ENCODE measurements around the gene MYO18A. TPM values are rescaled to one million over a fixed set of nuclear protein-coding genes. Genes with fewer than 3 reads are reported as not detected.

The MYO18A gene
- total and polyA plus RNA-seq, 9 donors: 23.0 to 53.9 (median 31.7) TPM

DNA sequence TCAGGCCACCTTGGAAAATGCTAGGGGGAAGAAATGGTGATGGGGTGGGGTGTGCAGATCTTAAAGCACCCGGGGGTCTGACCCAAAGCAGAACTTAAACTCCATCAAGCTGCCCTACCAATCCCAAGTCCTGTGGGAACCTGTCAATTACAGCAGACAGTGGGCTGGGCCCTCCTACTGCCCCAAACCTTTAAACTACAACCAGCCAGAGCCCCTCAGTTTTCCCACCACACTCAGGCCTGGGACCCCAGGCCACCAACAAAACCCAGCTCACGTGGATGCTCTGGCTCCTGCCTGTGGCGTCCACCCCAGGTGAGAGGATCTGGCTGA is 2.7 kb downstream of the MYO18A start:
- no peak for DNase-seq
- WGBS, 3 donors: 66 to 74% (median 73%) methylated on average over 3 of the region's 3 CpGs
- Histone ChIP-seq H3K9me3 (no peaks in the 10 kb centered on the region), H3K4me1 (ENCODE audit: insufficient read depth) (peaks cover 21% of the 10 kb centered on the region), H3K36me3 (no peaks in the 10 kb centered on the region), H3K4me3 (no peak overlapping the region), H3K27ac (peak overlapping the region in 1 of 2 donors; percentile 64), H3K27me3 (no peaks in the 10 kb centered on the region)
- TF ChIP-seq, protein P1, sequence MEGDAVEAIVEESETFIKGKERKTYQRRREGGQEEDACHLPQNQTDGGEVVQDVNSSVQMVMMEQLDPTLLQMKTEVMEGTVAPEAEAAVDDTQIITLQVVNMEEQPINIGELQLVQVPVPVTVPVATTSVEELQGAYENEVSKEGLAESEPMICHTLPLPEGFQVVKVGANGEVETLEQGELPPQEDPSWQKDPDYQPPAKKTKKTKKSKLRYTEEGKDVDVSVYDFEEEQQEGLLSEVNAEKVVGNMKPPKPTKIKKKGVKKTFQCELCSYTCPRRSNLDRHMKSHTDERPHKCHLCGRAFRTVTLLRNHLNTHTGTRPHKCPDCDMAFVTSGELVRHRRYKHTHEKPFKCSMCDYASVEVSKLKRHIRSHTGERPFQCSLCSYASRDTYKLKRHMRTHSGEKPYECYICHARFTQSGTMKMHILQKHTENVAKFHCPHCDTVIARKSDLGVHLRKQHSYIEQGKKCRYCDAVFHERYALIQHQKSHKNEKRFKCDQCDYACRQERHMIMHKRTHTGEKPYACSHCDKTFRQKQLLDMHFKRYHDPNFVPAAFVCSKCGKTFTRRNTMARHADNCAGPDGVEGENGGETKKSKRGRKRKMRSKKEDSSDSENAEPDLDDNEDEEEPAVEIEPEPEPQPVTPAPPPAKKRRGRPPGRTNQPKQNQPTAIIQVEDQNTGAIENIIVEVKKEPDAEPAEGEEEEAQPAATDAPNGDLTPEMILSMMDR (IDR thresholded peaks at IDR 0.05): no peak
- no peak for TF ChIP-seq EP300 (IDR thresholded peaks at IDR 0.05)
- no peak for TF ChIP-seq POLR2A (IDR thresholded peaks at IDR 0.05)
- intact Hi-C loops (cut with DNase I): loop anchor here in 1 of 4 donors (2.0 to 10.0 kb wide), 2 partner anchors 29 to 117 kb away; partner anchors contain the start of gene NUFIP2

DNA sequence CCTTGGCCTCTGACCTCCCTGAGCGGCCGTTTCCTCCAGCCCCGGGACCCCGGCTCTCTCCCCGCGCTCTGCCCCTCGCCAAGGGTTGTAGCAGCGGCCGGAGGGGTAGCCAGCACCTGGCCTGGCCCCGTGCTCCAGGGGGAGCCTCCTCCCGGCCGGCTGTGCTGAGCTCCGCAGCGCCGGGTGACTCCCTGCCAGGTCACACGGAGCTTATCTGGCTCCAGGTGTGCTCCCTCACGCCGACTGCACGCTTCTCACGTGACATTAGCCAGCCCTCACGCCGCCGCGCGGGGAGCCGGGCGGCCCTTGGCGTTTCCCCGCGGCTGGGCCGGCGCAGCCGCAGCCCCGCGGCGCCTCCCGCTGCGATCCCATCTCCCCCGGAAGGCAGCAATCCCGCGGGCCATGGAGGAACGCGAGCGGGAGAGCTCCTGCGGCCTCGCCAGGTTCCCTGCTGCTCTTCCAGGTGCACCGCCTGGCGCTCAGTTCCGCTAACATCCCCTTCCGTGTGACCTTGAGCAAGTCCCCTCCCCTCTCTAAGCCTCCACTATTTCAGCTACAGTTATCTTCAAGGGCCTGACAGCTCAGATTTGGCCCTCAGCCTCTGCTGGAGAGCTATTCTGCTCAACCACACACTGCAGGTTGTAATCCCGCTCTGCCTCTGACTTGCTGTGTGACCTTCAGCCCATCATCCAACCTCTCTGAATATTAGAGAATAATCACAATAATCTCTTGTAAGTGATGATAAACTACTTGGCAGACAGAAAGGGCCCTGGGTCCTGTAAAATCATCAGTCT is 3.4 kb downstream of the MYO18A start:
- Histone ChIP-seq H3K9me3 (no peaks in the 10 kb centered on the region), H3K4me3 (peak overlapping the region; percentile 34), H3K27me3 (no peaks in the 10 kb centered on the region), H3K36me3 (no peaks in the 10 kb centered on the region), H3K4me1 (ENCODE audit: insufficient read depth) (peaks cover 21% of the 10 kb centered on the region), H3K27ac (peak overlapping the region; percentile 10 to 64)
- intact Hi-C loops (cut with DNase I): loop anchor here in 1 of 4 donors (2.0 to 10.0 kb wide), 2 partner anchors 28 to 118 kb away; partner anchors contain the start of gene NUFIP2
- TF ChIP-seq, protein P1 (IDR thresholded peaks at IDR 0.05): no peak
- TF ChIP-seq EP300 (IDR thresholded peaks at IDR 0.05): no peak
- no peak for TF ChIP-seq POLR2A (IDR thresholded peaks at IDR 0.05)
- peak; percentile 62 to 83 (median 74) for DNase-seq
- 1% methylated on average over 34 to 51 of the region's 51 CpGs for WGBS, 3 donors

DNA sequence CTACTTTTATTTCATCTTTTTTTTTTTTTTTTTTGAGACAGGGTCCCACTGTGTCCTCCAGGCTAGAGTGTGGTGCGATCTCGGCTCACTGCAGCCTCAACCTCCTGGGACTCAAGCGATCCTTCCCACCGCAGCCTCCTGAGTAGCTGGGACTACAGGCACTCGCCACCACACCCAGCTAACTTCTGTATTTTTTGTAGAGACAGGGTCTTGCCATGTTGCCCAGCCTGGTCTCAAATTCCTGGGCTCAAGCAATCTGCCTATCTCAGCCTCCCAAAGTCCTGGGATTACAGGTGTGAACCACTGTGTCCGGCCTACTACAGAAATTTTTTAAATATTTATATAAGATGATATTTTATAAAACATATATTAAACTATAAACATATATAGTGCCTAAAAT is 4.8 kb downstream of the MYO18A start:
- TF ChIP-seq, protein P1 (IDR thresholded peaks at IDR 0.05): no peak
- TF ChIP-seq EP300 (IDR thresholded peaks at IDR 0.05) (no peak), POLR2A (IDR thresholded peaks at IDR 0.05) (no peak)
- Histone ChIP-seq H3K36me3 (no peaks in the 10 kb centered on the region), H3K27me3 (no peaks in the 10 kb centered on the region), H3K4me3 (no peak overlapping the region), H3K9me3 (no peaks in the 10 kb centered on the region), H3K27ac (no peak overlapping the region), H3K4me1 (ENCODE audit: insufficient read depth) (peaks cover 20% of the 10 kb centered on the region)
- intact Hi-C loops (cut with DNase I): loop anchor here in 1 of 4 donors (10.0 kb wide), 1 partner anchor 119 kb away; the partner anchor contains the start of gene NUFIP2
- 94 to 96% (median 94%) methylated on average over 6 of the region's 6 CpGs for WGBS, 3 donors
- no peak for DNase-seq

DNA sequence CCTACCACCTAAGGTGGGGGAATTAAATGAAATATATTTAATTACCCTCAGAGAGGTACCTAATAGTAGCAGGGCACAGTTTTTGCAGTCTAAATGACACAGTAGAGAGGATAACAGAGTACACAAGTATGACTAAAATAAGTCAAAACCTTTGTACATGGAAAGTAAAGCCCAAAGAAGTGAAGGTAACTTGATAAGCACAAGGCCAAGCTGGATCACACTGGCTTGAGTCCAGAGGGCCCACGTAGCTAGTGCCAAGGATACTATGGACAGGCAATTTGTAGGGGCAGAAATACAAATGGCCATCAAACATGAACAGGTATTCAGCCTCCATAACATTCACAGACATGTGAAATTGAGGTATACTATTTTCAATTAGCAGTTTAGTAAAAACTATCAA is 7.6 kb downstream of the MYO18A start:
- Histone ChIP-seq H3K27ac (no peak overlapping the region), H3K27me3 (no peaks in the 10 kb centered on the region), H3K9me3 (no peaks in the 10 kb centered on the region), H3K4me1 (ENCODE audit: insufficient read depth) (peaks cover 7% of the 10 kb centered on the region), H3K36me3 (no peaks in the 10 kb centered on the region), H3K4me3 (no peak overlapping the region)
- WGBS, 3 donors: 65 to 90% (median 79%) methylated on average over 1 of the region's 1 CpG
- TF ChIP-seq EP300 (IDR thresholded peaks at IDR 0.05): no peak
- DNase-seq: no peak
- intact Hi-C loops (cut with DNase I): loop anchor here in 1 of 4 donors (10.0 kb wide), 1 partner anchor 122 kb away; the partner anchor contains the start of gene NUFIP2

DNA sequence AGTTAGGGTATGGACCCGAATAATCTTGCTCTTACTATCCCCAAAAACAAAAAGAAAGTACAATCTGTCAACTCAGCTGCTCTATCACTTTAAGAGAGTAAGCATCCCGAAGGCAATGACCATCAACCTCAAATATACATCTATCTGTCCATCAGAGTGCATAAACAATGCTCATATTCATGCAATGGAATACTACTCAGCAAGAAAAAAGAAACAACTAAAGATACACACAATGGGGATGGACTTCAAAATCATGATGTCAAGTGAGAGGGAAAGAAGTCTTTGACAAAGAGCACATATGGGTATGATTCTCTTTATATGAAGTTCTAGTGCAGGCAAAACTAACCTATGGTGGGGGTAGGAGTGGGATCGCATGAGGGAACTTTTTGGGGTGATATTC is 9.5 kb downstream of the MYO18A start:
- Histone ChIP-seq H3K27ac (no peak overlapping the region), H3K9me3 (no peaks in the 10 kb centered on the region), H3K27me3 (no peaks in the 10 kb centered on the region), H3K36me3 (no peaks in the 10 kb centered on the region), H3K4me1 (ENCODE audit: insufficient read depth) (peaks cover 2% of the 10 kb centered on the region), H3K4me3 (no peak overlapping the region)
- intact Hi-C loops (cut with DNase I): loop anchor here in 1 of 4 donors (10.0 kb wide), 1 partner anchor 124 kb away; the partner anchor contains the start of gene NUFIP2
- TF ChIP-seq, protein P1 (IDR thresholded peaks at IDR 0.05): no peak
- TF ChIP-seq EP300 (IDR thresholded peaks at IDR 0.05) (no peak), POLR2A (IDR thresholded peaks at IDR 0.05) (no peak)
- WGBS, 3 donors: 93 to 96% (median 95%) methylated on average over 3 of the region's 3 CpGs
- no peak for DNase-seq
